OCI-M1 (cell line): Measurements from ENCODE around the gene TMEM181.
"Not testable (repeated sequence)": the region's sequence is repeated elsewhere in the genome, so short reads cannot be mapped to it uniquely, and the experiment has no call there.

Experiments
- DNase-seq: peaks from one replicate; lab custom pipeline; 2025; lab: John Stamatoyannopoulos, UW

Gene TMEM181

DNA sequence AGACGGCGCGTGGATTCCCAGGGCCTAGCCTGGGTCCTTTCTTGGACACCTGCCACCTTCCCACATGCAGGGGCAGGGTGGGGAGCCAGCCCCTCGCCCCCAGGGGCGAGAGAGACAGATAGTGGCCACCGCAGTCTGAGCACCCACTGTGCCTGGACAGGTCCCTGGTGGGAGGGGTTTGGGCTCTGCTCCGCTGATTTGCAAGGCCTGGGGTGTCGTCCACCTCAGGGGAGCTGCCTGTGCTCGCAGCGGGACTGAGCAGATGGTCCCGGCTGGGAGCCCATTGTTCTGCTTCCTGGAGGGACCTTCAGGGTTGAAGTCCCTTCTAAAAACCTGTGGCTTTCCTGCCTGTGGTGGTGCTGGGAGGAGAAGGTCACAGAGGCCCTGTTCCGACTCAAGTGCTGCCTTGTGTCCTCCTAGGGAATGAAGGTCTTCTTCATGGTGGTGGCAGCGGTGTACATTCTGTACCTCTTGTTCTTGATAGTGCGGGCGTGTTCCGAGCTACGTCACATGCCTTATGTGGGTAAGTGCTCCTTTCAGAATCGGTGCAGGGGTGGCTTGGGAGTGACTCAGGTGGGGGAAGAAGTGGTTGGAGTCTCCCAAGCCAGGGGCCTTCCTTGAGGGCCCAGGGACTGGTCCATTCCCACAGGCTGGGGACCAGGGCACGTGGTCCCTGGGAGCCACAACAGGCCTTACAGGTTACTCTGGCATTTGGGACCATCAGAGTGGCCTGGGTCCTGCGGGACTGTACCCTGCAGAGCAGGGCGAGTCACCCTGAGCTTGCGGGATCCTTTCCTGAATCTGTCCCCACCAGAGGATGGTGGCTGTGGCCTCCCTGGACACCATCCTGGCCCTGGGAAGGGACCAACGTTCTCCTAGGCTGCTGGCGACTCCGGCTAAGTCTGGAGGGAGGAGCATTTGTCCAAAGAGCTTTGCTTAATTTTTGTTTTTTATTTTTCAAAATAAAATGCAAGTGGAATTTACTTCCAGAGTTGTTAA is 65.1 kb downstream of the TMEM181 start:
- DNase-seq, result no peak

- DNase-seq, result no peak
These were observed 66.0 kb downstream of the TMEM181 start for GRCh38 chr6:158625881-158626305.

- no peak for DNase-seq
These were observed 66.7 kb downstream of the TMEM181 start for GRCh38 chr6:158626360-158627167.

GRCh38 chr6:158627168-158627939 is 67.5 kb downstream of the TMEM181 start:
- no peak for DNase-seq

GRCh38 chr6:158627940-158628211 is 68.0 kb downstream of the TMEM181 start:
- no peak for DNase-seq

DNA sequence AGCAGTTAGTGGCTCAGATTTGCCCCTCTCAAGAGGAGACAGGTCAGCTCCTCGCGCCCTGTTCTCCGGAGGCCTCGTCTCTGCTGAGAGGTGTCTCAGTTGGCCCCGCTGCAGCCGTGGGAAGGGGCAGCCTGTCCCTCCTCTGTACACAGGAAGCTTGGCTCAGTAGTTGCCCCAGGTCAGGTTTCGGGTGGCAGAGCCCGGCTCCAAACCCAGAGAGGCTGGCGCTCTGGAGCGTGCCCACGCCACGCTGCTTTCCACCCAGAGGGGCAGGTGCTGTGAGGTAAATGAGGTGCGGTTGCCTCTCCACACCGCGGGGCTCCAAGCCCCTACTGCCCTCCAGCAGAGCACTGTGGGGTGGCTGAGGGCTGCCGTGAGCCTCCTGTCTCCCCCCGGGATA is 68.7 kb downstream of the TMEM181 start:
- no peak for DNase-seq

GRCh38 chr6:158629367-158630221 is 69.7 kb downstream of the TMEM181 start:
- no peak for DNase-seq

- DNase-seq, result no peak
These were observed 71.2 kb downstream of the TMEM181 start for GRCh38 chr6:158630938-158631616.

GRCh38 chr6:158631678-158632537 is 72.0 kb downstream of the TMEM181 start:
- peak; percentile 96 for DNase-seq

DNA sequence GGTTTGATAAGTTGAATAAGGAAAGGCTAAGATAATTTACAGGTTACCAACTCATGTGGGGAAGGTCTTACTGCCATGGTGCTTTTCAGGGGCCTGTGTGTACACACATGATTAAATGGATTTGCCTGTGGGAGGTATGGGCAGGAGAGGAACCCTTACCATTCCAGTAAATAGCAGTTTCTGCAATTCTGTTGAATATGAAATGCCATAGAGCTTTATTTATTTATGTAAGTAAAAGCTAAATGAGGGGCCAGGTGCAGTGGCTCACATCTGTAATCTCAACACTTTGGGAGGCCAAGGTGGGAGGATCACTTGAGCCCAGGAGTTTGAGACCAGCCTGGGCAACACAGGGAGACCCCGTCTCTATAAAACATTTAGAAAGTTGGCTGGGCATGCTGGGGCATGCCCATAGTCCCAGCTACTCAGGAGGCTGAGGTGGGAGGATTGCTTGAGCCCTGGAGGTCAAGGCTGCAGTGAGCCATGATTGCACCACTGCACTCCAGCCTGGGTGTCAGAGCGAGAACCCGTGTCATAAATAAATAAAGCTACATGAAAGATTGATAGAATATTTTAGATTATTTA is 72.7 kb downstream of the TMEM181 start:
- not testable (repeated sequence) for DNase-seq

DNA sequence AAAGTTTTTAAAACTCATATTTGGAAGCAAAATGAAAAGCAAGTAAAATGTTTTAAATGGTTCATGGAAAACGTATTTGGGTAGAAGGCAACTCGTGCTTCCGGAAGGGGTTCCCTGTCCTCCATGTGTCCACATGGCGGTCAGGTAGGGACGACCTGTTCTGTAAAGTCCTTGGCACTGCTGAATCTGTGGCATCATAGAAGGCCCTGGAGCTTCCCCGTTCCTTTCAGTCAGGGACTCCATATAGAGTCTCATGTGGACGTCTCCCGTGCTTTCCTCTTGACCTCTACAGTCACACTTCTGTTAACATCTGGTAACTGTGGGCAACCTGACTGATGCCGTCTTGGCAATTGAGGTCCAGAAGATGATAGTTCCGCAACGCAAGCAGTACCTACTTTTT is 73.2 kb downstream of the TMEM181 start:
- no peak for DNase-seq

DNA sequence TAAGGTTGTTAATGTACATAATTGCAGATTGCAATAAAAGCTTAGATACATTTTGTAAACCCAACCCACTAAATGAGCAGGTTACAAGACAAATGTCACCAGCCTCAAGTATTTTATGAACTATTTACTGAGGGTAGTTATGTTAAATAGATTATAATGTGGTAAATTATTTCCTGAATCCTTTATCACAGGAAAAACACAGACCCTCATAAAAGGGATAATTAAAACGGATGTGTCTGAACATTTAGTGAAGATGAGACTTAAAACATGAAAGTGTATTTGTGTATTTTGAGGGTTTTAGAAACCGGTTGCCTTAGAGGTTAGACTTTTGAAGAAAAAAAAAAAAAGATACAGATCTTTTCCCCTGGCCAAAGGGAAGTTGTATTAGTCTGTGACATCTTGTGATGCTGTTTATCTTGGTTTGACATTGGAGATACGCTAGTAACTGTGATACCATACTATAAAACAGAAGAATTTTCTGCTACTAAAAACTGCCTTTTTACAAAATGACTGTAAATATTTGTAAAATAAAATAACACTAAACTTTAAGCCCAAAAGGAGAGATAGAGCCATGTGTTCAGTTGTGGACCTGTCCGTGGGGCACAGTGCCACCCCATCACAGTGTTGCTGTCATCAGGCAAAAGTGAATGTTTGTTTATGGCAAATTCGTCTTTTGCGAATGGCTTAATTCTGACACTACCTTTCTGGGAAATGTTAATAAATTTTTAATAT is 75.0 kb downstream of the TMEM181 start:
- DNase-seq, result no peak

DNA sequence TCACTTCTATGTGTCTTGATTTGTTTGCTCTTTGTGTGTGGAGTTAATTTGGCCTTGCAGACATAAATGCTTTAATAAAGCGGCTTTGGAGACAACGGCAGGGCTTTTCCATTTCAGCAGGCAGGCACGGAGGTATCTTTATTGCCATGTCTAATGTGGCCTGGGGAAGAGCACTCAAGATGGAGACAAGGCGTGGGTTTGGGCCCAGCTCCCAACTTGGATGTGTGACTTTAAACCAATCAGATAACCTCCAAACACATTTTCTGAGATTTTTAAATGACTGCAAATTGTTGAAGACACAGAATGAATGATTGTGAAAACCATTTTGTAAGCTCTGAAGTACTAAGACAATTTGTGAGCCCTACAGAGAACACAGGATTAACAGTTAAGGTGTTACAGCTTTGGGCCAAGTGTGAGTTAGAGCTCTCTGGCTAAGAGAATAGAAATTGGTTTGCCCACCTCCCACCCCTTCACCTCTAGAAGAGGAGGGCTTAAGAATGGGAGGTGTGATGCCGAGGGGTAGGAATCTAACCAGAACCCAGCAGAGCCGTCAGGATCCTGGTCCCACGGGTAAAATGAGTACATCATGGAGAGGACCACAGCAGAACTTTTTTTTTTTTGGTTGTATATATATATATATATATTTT is 75.7 kb downstream of the TMEM181 start:
- DNase-seq, result no peak

DNA sequence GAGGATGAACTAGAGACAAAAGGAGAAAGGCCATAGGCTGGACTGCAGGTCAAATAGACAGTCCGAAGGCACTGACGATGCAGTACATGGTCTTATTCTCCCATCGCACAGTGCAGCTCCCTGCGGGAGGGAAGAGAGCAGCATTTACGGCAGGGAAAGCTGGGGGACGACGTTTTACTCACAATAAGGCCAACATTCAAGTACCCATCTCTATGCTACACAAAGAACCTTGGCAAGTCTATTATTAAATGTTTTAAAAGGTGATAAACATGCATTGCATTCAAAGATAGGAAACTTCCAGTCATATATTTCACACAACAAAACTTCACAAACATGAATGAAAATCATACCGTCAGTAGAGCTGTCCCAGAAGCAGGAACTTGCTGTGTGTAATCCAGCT is 76.9 kb downstream of the TMEM181 start:
- no peak for DNase-seq

GRCh38 chr6:158638324-158638854 is 78.5 kb downstream of the TMEM181 start:
- no peak for DNase-seq

- DNase-seq, result no peak
These were observed 79.2 kb downstream of the TMEM181 start for GRCh38 chr6:158639056-158639455.

DNA sequence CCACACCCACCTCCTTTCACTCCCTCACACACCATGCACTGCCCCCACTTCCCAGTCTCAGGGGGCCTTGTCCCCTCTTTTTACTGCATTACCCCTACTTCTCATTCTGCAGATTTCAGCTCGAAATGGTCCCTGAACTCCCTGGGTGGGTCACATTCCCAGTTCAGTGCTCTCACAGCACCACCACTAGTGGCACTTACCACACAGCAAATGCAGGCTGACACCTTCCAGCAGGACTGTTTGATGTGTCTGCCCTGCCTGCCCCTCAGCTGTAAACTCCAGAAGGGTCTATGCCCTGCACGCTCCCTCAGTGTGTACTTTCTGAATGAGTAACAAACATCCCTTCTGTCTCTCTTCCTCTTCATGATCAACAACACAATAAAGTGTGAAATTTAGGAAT is 80.6 kb downstream of the TMEM181 start:
- no peak for DNase-seq

DNA sequence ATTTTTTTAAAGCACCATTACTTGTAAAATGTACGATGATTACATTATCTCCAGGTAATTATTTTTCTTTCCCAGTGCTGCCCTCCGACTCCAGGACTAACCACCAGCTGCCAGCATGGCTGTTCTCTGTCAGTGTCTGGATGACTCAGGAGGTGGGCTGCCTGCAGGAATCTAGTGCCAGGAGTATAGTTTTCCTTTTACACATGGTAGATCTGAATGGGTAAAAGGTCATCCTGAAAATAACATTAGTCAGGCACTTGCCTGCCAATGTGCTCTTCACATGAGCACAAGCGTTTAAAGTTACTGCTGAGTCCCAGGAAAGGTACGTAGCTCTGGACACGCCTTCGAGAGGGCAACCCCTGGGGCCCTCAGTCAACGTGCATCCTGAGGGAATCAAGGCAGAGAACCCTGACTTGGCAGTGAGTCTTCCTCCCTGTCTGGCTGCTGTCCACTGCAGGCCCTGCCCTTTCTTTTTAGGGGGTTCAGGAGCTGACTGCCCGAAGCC is 82.3 kb downstream of the TMEM181 start:
- no peak for DNase-seq
